T-cell (primary cell): Measurements from ENCODE around the gene ARHGAP8. TPM values are rescaled to one million over a fixed set of nuclear protein-coding genes. Genes with fewer than 3 reads are reported as not detected.
"Not testable (repeated sequence)": the region's sequence is repeated elsewhere in the genome, so short reads cannot be mapped to it uniquely, and the experiment has no call there.

Source experiments
- ATAC-seq, 4 experiments: fragments of 200-7000 bp in 3 of 4; fragments of 150-1000 bp in 1 of 4; cut with Tn5 transposase; replicated peaks in 1 of 4; 1 replicate in 3 of 4; 2 replicates in 1 of 4; pipeline ENCODE4 v1.10.0; 2021; ENCODE audit warnings: moderate library complexity in 3 of 4, mild to moderate bottlenecking in 2 of 4, moderate number of reproducible peaks in 1 of 4
- CTCF ChIA-PET, 2 donors: fragments of 300-600 bp; sonication (Branson Sonifier 250); formaldehyde crosslinking; loops; one replicate each; lab custom pipeline; 2022; ENCODE audit warnings: antibody characterized with exemption in 2 of 2; lab: Charles Lee
- POLR2A ChIA-PET, 2 donors: fragments of 300-600 bp; sonication (Branson Sonifier 250); formaldehyde crosslinking; loops; one replicate each; lab custom pipeline; 2022; ENCODE audit warnings: antibody characterized with exemption in 2 of 2; lab: Charles Lee
- DNase-seq, 35 experiments: peaks; one replicate each; pipeline versions ENCODE4 v3.0.0 to v3.0.0-alpha.2; 2013 to 2023
- H3K27ac ChIP-seq: one replicate; pipeline ENCODE4 v1.5.1; 2013; ENCODE audit warnings: low read length
- H3K27me3 ChIP-seq, 2 experiments: replicated peaks in 1 of 2; 1 replicate in 1 of 2; 2 replicates in 1 of 2; pipeline versions ENCODE4 v1.6.1 to v1.7.0; 2013; ENCODE audit warnings: low read length in 1 of 2, mixed read lengths in 1 of 2; ENCODE audit not compliant: control insufficient read depth in 2 of 2, insufficient read depth in 2 of 2; ENCODE audit errors: extremely low read depth in 1 of 2
- H3K36me3 ChIP-seq, 2 donors: 1 replicate in 1 of 2; 2 replicates in 1 of 2; pipeline versions ENCODE4 v1.6.1 to v1.7.0; 2013; ENCODE audit warnings: low read length in 1 of 2; ENCODE audit not compliant: control insufficient read depth in 2 of 2, insufficient read depth in 1 of 2; ENCODE audit errors: extremely low read depth in 1 of 2
- H3K4me1 ChIP-seq, 2 experiments: 1 replicate in 1 of 2; 2 replicates in 1 of 2; pipeline versions ENCODE4 v1.6.1 to v1.7.0; 2013; ENCODE audit warnings: low read length in 2 of 2, mixed read lengths in 1 of 2; ENCODE audit not compliant: insufficient read depth in 2 of 2, control insufficient read depth in 1 of 2; ENCODE audit errors: extremely low read depth in 1 of 2
- H3K4me3 ChIP-seq, 2 donors: 1 replicate in 1 of 2; 2 replicates in 1 of 2; pipeline versions ENCODE4 v1.5.1 to v1.7.0; 2013; ENCODE audit warnings: mild to moderate bottlenecking in 2 of 2, low read length in 1 of 2, moderate library complexity in 1 of 2; ENCODE audit not compliant: control insufficient read depth in 1 of 2; ENCODE audit errors: extremely low read depth in 1 of 2
- H3K9me3 ChIP-seq: 2 replicates; pipeline ENCODE4 v1.7.0; 2013
- H3K27ac Mint-ChIP-seq, 2 donors: one replicate each; pipeline ENCODE4 v1.8.0; 2020 to 2021; ENCODE audit warnings: mild to moderate bottlenecking in 2 of 2, mixed read lengths in 2 of 2
- H3K27me3 Mint-ChIP-seq, 2 donors: one replicate each; pipeline ENCODE4 v1.8.0; 2021 to 2022; ENCODE audit warnings: mixed read lengths in 2 of 2
- H3K36me3 Mint-ChIP-seq: one replicate; pipeline ENCODE4 v1.8.0; 2021; ENCODE audit warnings: mixed read lengths
- H3K4me1 Mint-ChIP-seq, 3 donors: one replicate each; pipeline ENCODE4 v1.8.0; 2020 to 2022; ENCODE audit warnings: mixed read lengths in 3 of 3, mild to moderate bottlenecking in 1 of 3
- H3K4me3 Mint-ChIP-seq, 3 donors: one replicate each; pipeline ENCODE4 v1.8.0; 2020 to 2022; ENCODE audit warnings: mild to moderate bottlenecking in 3 of 3, mixed read lengths in 3 of 3, moderate library complexity in 3 of 3
- H3K9me3 Mint-ChIP-seq, 3 donors: one replicate each; pipeline ENCODE4 v1.8.0; 2020 to 2022; ENCODE audit warnings: mixed read lengths in 3 of 3
- WGBS: methylation state at CpG from one replicate; pipeline ENCODE4 v1.1.5; 2013; ENCODE audit warnings: missing lambda C conversion rate; ENCODE audit not compliant: insufficient coverage; 5-methylcytosine and 5-hydroxymethylcytosine counted together
- total RNA-seq, 35 experiments: library from RNA in 6 of 35; stranded (reverse) in 6 of 35; fragments of 120-200 nt in 1 of 35; gene quantifications; one replicate each; pipeline versions ENCODE4 v1.2.1 to v1.2.4 and lab custom pipeline; 2013 to 2026

Gene ARHGAP8
- total RNA-seq, 5 donors from 2014 or later (not counting 1 experiment from before 2014, with no cell fraction given), result 0.59 to 4.7 (median 2.0) TPM

DNA sequence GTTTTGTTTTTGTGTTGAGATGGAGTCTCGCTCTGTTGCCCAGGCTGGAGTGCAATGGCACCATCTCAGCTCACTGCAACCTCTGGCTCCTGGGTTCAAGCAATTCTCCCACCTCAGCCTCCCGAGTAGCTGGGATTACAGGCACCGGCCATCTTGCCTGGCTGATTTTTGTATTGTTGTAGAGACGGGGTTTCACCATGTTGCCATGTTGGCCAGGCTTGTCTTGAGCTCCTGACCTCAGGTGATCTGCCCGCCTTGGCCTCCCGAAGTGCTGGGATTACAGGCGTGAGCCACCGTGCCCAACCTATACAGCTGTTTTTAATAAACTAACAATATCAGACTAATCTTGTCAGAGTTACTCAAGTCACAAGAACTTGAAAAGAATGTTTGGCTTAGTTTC, 102.3 kb downstream of the ARHGAP8 start:
- CTCF ChIA-PET, H3K27me3 ChIP-seq, H3K4me3 Mint-ChIP-seq, POLR2A ChIA-PET, ATAC-seq, H3K9me3 ChIP-seq, H3K27ac ChIP-seq, H3K9me3 Mint-ChIP-seq, H3K27me3 Mint-ChIP-seq, DNase-seq, H3K36me3 Mint-ChIP-seq, H3K36me3 ChIP-seq, H3K27ac Mint-ChIP-seq, H3K4me1 ChIP-seq, H3K4me1 Mint-ChIP-seq, H3K4me3 ChIP-seq: not testable (repeated sequence)
- no CpG with 5 or more reads among the region's 8 CpGs for WGBS

DNA sequence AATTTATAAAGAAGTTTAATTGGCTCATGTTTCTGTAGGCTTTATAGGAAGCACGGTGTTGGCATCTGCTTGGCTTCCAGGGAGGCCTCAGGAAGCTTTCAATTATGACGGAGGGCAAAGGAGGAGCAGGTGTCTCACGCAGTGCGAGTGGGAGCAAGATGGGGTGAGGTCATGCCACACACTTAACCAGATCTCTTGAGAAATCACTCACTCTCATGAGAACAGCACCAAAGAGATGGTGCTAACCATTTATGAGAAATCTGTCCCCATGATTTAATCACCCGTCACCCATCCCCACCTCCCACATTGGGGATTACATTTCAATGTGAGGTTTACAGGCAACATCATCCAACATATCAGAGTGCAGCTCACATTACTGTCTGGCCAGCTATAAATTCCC, 103.5 kb downstream of the ARHGAP8 start:
- no CpG with 5 or more reads among the region's 5 CpGs for WGBS
- no peaks in the 10 kb centered on the region for H3K36me3 ChIP-seq
- ATAC-seq, result no peak
- Mint-ChIP-seq H3K27ac (no peak overlapping the region), H3K4me3 (no peak overlapping the region), H3K9me3 (no peaks in the 10 kb centered on the region), H3K27me3 (peaks cover 0 to 2% of the 10 kb centered on the region in 2 donors), H3K36me3 (no peaks in the 10 kb centered on the region), H3K4me1 (no peaks in the 10 kb centered on the region)
- no peaks in the 10 kb centered on the region for H3K9me3 ChIP-seq
- H3K27me3 ChIP-seq, result peaks cover 0 to 6% of the 10 kb centered on the region in 2 experiments
- ChIA-PET CTCF (no interaction called here), POLR2A (no interaction called here)
- no peak for DNase-seq
- no peaks in the 10 kb centered on the region for H3K4me1 ChIP-seq
- H3K27ac ChIP-seq, result no peak overlapping the region
- no peak overlapping the region for H3K4me3 ChIP-seq

DNA sequence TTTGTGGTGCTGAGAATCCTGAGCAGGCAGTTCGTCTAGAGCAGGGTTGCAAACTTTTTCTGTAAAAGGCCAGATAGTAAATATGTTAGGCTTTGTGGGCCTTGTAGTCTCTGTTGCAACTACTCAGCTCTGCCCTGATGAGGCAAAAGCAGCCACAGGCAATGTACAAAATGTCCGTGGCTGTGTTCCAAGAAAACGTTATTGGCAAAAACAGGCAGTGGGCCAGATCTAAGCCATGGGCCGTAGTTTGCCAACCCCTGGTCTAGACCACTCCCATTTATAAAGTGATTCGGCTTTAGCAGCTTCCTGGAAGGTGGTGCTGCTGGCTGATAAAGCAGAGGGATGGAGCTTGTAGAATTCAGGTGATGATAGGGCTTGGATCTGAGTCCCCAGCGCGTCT, 106.4 kb downstream of the ARHGAP8 start:
- ATAC-seq, H3K36me3 Mint-ChIP-seq, H3K9me3 Mint-ChIP-seq, H3K9me3 ChIP-seq, H3K36me3 ChIP-seq, H3K4me1 Mint-ChIP-seq, H3K4me3 ChIP-seq, DNase-seq, H3K4me3 Mint-ChIP-seq, POLR2A ChIA-PET, H3K27ac ChIP-seq, H3K27me3 Mint-ChIP-seq, H3K4me1 ChIP-seq, H3K27ac Mint-ChIP-seq: not testable (repeated sequence)
- peaks cover 0 to 15% of the 10 kb centered on the region in 2 experiments for H3K27me3 ChIP-seq
- CTCF ChIA-PET, result interaction anchor here in 1 of 2 donors (0.6 kb wide), 2 partner anchors 8 to 41 kb away, joined by 4 to 5 read pairs; no protein-coding TSS in a partner anchor
- 90% methylated on average over 2 of the region's 7 CpGs for WGBS

DNA sequence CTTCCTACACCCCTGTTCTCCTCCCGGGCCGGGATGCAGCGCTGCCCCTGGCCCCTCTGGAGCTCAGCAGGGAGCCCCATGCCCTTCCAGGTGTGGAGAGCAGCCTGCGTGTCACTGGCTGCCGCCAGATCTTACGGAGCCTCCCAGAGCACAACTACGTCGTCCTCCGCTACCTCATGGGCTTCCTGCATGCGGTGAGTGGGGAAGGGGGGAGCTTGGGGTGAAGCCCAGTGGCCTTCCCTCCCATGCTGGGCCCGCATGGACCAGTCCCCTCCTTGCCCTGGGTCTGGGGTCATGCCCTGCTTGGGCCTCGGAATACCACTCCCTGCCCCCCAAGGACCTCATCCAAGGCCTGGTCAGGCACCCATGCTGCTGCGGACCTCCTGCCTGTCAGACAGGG, 107.3 kb downstream of the ARHGAP8 start:
- ChIA-PET POLR2A (no interaction called here), CTCF (interaction anchor here in 1 of 2 donors (0.6 kb wide), 1 partner anchor 9 kb away, joined by 5 read pairs; no protein-coding TSS in a partner anchor)
- WGBS, result 83% methylated on average over 10 of the region's 13 CpGs
- H3K4me1 ChIP-seq, result no peaks in the 10 kb centered on the region
- no peaks in the 10 kb centered on the region for H3K9me3 ChIP-seq
- H3K4me3 ChIP-seq, result no peak overlapping the region
- H3K27me3 ChIP-seq, result peaks cover 0 to 15% of the 10 kb centered on the region in 2 experiments
- no peak overlapping the region for H3K4me3 Mint-ChIP-seq
- no peaks in the 10 kb centered on the region for H3K36me3 ChIP-seq
- DNase-seq (no peak), ATAC-seq (no peak)
- no peaks in the 10 kb centered on the region for H3K9me3 Mint-ChIP-seq
- peaks cover 5 to 11% of the 10 kb centered on the region in 2 donors for H3K27me3 Mint-ChIP-seq
- H3K27ac Mint-ChIP-seq, result no peak overlapping the region
- no peaks in the 10 kb centered on the region for H3K4me1 Mint-ChIP-seq
- H3K27ac ChIP-seq, result no peak overlapping the region
- no peaks in the 10 kb centered on the region for H3K36me3 Mint-ChIP-seq

DNA sequence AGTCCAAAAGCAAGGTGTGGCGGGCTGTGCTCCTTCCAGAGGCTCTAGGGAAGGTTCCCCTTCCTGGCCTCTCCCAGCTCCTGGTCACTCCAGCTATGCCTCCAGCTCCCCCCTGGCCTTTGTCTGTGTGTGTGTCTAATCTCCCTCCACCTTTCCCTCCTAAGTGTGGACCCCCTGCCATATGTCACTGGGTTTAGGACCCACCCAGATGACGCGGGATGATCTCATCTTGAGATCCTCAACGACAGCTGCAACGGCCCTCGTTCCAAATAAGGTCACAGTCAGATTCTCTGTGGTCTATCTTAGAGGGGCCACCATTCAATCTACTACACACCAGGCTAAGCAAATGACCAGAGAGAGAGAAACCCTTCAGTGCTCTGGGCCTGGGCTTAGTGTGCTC, 107.9 kb downstream of the ARHGAP8 start:
- no peak overlapping the region for H3K27ac ChIP-seq
- H3K4me1 ChIP-seq, result no peaks in the 10 kb centered on the region
- H3K27me3 ChIP-seq, result peaks cover 0 to 19% of the 10 kb centered on the region in 2 experiments
- H3K36me3 Mint-ChIP-seq, result no peaks in the 10 kb centered on the region
- no peaks in the 10 kb centered on the region for H3K4me1 Mint-ChIP-seq
- ATAC-seq (no peak), DNase-seq (no peak)
- no peak overlapping the region for H3K27ac Mint-ChIP-seq
- 76% methylated on average over 5 of the region's 6 CpGs for WGBS
- peaks cover 5 to 11% of the 10 kb centered on the region in 2 donors for H3K27me3 Mint-ChIP-seq
- no peak overlapping the region for H3K4me3 Mint-ChIP-seq
- no peaks in the 10 kb centered on the region for H3K9me3 ChIP-seq
- H3K4me3 ChIP-seq, result no peak overlapping the region
- H3K36me3 ChIP-seq, result no peaks in the 10 kb centered on the region
- ChIA-PET CTCF (no interaction called here), POLR2A (no interaction called here)
- no peaks in the 10 kb centered on the region for H3K9me3 Mint-ChIP-seq

DNA sequence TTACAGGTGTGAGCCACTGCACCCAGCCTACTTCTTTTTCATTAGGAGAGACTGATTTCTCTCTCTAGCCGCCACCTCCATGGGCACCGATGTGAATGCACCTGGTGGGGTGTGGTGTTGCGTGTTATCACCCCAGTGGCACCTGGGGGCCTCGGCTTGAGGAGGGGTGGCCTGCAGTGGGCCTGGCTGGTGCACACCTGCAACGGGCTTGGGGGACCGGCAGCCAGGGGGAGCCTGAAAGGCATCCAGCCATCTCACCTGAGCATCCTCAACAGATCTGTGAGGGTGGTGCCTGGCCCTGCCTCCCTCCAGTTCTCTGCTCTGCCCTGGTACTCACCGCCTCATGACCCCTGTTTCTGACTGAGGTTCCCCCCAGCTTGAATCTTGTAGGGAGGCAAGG, 108.9 kb downstream of the ARHGAP8 start:
- Histone ChIP-seq H3K4me3 (no peak overlapping the region), H3K4me1 (no peaks in the 10 kb centered on the region), H3K27me3 (peaks cover 0 to 19% of the 10 kb centered on the region in 2 experiments), H3K9me3 (no peaks in the 10 kb centered on the region), H3K27ac (no peak overlapping the region), H3K36me3 (no peaks in the 10 kb centered on the region)
- no peaks in the 10 kb centered on the region for H3K36me3 Mint-ChIP-seq
- DNase-seq (no peak), ATAC-seq (no peak)
- ChIA-PET CTCF (no interaction called here), POLR2A (no interaction called here)
- no peaks in the 10 kb centered on the region for H3K9me3 Mint-ChIP-seq
- H3K27ac Mint-ChIP-seq, result no peak overlapping the region
- H3K27me3 Mint-ChIP-seq, result peaks cover 5 to 11% of the 10 kb centered on the region in 2 donors
- no peaks in the 10 kb centered on the region for H3K4me1 Mint-ChIP-seq
- WGBS, result 20% methylated on average over 1 of the region's 7 CpGs
- H3K4me3 Mint-ChIP-seq, result no peak overlapping the region

DNA sequence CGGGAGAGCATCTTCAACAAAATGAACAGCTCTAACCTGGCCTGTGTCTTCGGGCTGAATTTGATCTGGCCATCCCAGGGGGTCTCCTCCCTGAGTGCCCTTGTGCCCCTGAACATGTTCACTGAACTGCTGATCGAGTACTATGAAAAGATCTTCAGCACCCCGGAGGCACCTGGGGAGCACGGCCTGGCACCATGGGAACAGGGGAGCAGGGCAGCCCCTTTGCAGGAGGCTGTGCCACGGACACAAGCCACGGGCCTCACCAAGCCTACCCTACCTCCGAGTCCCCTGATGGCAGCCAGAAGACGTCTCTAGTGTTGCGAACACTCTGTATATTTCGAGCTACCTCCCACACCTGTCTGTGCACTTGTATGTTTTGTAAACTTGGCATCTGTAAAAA, 109.9 kb downstream of the ARHGAP8 start:
- Histone ChIP-seq H3K4me3 (no peak overlapping the region), H3K27ac (no peak overlapping the region), H3K36me3 (no peaks in the 10 kb centered on the region), H3K4me1 (no peaks in the 10 kb centered on the region), H3K9me3 (no peaks in the 10 kb centered on the region), H3K27me3 (peaks cover 0 to 19% of the 10 kb centered on the region in 2 experiments)
- H3K27ac Mint-ChIP-seq, result no peak overlapping the region
- CTCF ChIA-PET, result no interaction called here
- DNase-seq, result no peak
- no peaks in the 10 kb centered on the region for H3K36me3 Mint-ChIP-seq
- 76% methylated on average over 6 of the region's 11 CpGs for WGBS
- H3K27me3 Mint-ChIP-seq, result peaks cover 7 to 13% of the 10 kb centered on the region in 2 donors
- POLR2A ChIA-PET, result no interaction called here
- ATAC-seq, result no peak
- no peaks in the 10 kb centered on the region for H3K4me1 Mint-ChIP-seq
- no peak overlapping the region for H3K4me3 Mint-ChIP-seq
- H3K9me3 Mint-ChIP-seq, result no peaks in the 10 kb centered on the region
